SK-N-MC (cell line): ENCODE data around the gene CPM.

Experiments
- EZH2 ChIP-seq: fragments of 200-600 bp; sonication (generic); IDR thresholded peaks from one replicate; pipeline ENCODE4 v1.6.1; 2017; ENCODE audit warnings: antibody characterized with exemption
- FOXP2 ChIP-seq: optimal IDR thresholded peaks from 2 replicates; pipeline ENCODE3; 2011; ENCODE audit warnings: mild to moderate bottlenecking, moderate library complexity; ENCODE audit not compliant: insufficient read depth; ENCODE audit errors: extremely low read length, control extremely low read depth
- POLR2AphosphoS5 ChIP-seq: IDR thresholded peaks from 2 replicates; pipeline ENCODE4 v1.6.1; 2012; ENCODE audit warnings: mild to moderate bottlenecking, low read depth, low read length, borderline replicate concordance

DNA sequence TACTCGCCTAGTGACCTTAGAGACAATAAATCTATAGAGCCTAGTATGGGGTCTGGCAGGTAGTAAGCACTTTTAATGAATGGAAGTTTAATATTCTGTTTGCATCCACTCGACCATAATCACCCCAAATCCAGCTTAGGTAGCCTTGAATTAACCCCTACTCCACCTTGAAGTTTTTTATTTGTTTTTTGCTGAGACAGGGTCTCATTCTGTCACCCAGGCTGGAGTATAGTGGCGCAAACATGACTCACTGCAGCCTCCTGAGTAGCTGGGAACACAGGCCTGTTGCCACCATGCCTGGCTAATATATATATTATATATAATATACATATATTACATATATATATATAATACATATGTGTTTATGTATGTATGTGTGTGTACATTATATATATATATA, 86.2 kb downstream of the CPM start:
- TF ChIP-seq POLR2AphosphoS5 (no peak), EZH2 (no peak), FOXP2 (no peak)
